HepG2 (cell line): ENCODE data around the gene KLC4. TPM values are rescaled to one million over a fixed set of nuclear protein-coding genes. Genes with fewer than 3 reads are reported as not detected.

ENCODE experiments used
- AFF4 ChIP-seq: sonication (generic); formaldehyde crosslinking; IDR thresholded peaks from 2 replicates; pipeline ENCODE4 v1.4.0; 2020; ENCODE audit warnings: missing genetic modification reagents
- CEBPB ChIP-seq: IDR thresholded peaks from 2 replicates; pipeline ENCODE4 v1.6.1; 2011; ENCODE audit warnings: low read depth, low read length, improper control_type of control experiment, borderline replicate concordance
- ESRRA ChIP-seq: sonication (generic); formaldehyde crosslinking; IDR thresholded peaks from 2 replicates; pipeline ENCODE4 v1.5.1; 2020; ENCODE audit warnings: mild to moderate bottlenecking, low read depth, missing genetic modification reagents
- IKZF1 ChIP-seq: fragments of 450-650 bp; IDR thresholded peaks from 2 replicates; pipeline ENCODE4 v1.7.1; 2016
- TSC22D2 ChIP-seq: sonication (generic); formaldehyde crosslinking; IDR thresholded peaks from 2 replicates; pipeline ENCODE4 v1.5.1; 2020; ENCODE audit warnings: missing genetic modification reagents, mild to moderate bottlenecking, borderline replicate concordance
- ZBTB43 ChIP-seq: sonication (generic); formaldehyde crosslinking; conservative IDR thresholded peaks from 2 replicates; pipeline ENCODE4 v1.4.0; 2020; ENCODE audit warnings: missing genetic modification reagents
- ZBTB46 ChIP-seq: sonication (generic); formaldehyde crosslinking; IDR thresholded peaks from 2 replicates; pipeline ENCODE4 v1.4.0; 2020; ENCODE audit warnings: mild to moderate bottlenecking, missing genetic modification reagents, borderline replicate concordance
- ZFP90 ChIP-seq: sonication (generic); formaldehyde crosslinking; IDR thresholded peaks from 2 replicates; pipeline ENCODE4 v1.8.0; 2022; ENCODE audit warnings: missing genetic modification reagents, mild to moderate bottlenecking, inconsistent platforms, borderline replicate concordance
- ZNF556 ChIP-seq: sonication (generic); formaldehyde crosslinking; IDR thresholded peaks from 2 replicates; pipeline ENCODE4 v1.4.0; 2020; ENCODE audit warnings: mild to moderate bottlenecking, missing genetic modification reagents, borderline replicate concordance
- ZNF605 ChIP-seq: sonication (generic); formaldehyde crosslinking; IDR thresholded peaks from 2 replicates; pipeline ENCODE4 v1.8.0; 2022; ENCODE audit warnings: mild to moderate bottlenecking, missing genetic modification reagents
- ZNF7 ChIP-seq: IDR thresholded peaks from 2 replicates; pipeline ENCODE4 v1.6.1; 2016; ENCODE audit warnings: missing biosample characterization, missing genetic modification reagents
- ZNF777 ChIP-seq: sonication (generic); formaldehyde crosslinking; IDR thresholded peaks from 2 replicates; pipeline ENCODE4 v1.4.0; 2020; ENCODE audit warnings: missing genetic modification reagents
- polyA plus RNA-seq, 8 experiments: library from polyadenylated mRNA; depleted of rRNA in 3 of 8; stranded (reverse) in 7 of 8; unstranded in 1 of 8; fragments of >200 nt; fragmentation: Illumina TruSeq in 4 of 8; extraction: Trizol in 4 of 8; gene quantifications; 2 replicates each; pipeline versions ENCODE4 v1.2.1 to v1.2.3, GENCODE V29; 2011 to 2016; ENCODE audit warnings: low read depth in 4 of 8, missing spikeins in 1 of 8, mixed read lengths in 1 of 8; ENCODE audit not compliant: insufficient read depth in 1 of 8
- total RNA-seq, 5 experiments: library from RNA; depleted of rRNA; stranded (reverse); fragments of >200 nt; fragmentation: Illumina TruSeq; extraction: Trizol; gene quantifications; 2 replicates each; pipeline ENCODE4 v1.2.3, GENCODE V29; 2016; ENCODE audit warnings: low read depth in 1 of 5
- TF ChIP-seq, protein P1 (sequence below): sonication (generic); formaldehyde crosslinking; IDR thresholded peaks from 2 replicates; pipeline ENCODE4 v1.5.0; 2020; ENCODE audit warnings: mild to moderate bottlenecking, missing genetic modification reagents, borderline replicate concordance

The KLC4 gene
- total and polyA plus RNA-seq, 2 of the 13 experiments (the other 11 are each of a cell fraction or from before 2014, with no cell fraction given), result 45.4 to 70.4 TPM

DNA sequence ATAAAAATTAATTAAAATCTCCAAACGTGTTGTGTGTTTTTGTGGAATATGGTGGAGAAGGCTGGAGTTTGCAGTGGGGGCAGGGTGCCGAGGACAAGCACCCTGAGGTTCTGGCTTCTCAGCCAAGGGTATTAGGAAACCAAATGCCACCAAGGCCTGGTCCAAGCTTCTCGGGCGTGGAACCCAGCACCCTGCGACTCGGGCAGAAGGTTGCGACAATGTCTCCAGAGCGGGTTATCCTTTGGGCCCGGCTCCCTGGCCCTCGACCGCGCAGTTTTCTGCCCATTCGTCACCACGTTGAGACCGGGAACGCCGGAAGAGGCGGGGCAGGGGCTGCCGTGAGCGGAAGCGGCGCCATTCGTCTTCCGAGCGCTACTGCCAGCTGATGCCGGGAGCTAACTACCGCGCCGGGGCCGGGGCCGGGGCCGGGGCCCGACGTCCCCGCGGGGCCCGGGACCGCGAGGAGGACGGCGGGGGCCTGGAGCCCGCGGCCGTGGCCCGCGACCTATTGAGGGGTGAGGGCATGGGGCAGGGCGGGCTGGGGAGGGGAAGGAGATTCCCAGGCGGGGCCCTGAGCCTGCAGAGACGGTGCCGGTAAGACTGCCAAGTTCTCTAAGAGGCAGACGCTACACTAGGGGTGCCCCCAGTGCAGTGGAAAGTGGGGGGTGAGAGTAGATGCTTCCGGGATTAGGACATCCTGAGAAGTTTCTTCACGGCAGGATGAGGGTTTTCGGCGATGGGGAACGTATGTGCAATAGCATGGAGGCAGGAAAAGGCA, 38.0 kb upstream of the KLC4 start, which contains the start of gene RRP36 (continued):
- TF ChIP-seq ZNF7 (no peak), ZBTB46 (CRISPR knock-in tag) (no peak), CEBPB (no peak; the same call in 1 of the 2 replicates), ZBTB43 (0 out of 2 replicates have a peak, but pooled peaks have one; percentile 10), ZNF605 (0 out of 2 replicates have a peak, but pooled peaks have one; percentile 60), AFF4 (CRISPR knock-in tag) (no peak), IKZF1 (no peak), ZFP90 (peak; percentile 90), ESRRA (CRISPR knock-in tag) (peak; percentile 66; the same call in 1 of the 2 replicates), TSC22D2 (peak; percentile 68; the same call in 1 of the 2 replicates), ZNF777 (peak; percentile 62), ZNF556 (CRISPR knock-in tag) (no peak; the same call in 1 of the 2 replicates)
- TF ChIP-seq, protein P1, sequence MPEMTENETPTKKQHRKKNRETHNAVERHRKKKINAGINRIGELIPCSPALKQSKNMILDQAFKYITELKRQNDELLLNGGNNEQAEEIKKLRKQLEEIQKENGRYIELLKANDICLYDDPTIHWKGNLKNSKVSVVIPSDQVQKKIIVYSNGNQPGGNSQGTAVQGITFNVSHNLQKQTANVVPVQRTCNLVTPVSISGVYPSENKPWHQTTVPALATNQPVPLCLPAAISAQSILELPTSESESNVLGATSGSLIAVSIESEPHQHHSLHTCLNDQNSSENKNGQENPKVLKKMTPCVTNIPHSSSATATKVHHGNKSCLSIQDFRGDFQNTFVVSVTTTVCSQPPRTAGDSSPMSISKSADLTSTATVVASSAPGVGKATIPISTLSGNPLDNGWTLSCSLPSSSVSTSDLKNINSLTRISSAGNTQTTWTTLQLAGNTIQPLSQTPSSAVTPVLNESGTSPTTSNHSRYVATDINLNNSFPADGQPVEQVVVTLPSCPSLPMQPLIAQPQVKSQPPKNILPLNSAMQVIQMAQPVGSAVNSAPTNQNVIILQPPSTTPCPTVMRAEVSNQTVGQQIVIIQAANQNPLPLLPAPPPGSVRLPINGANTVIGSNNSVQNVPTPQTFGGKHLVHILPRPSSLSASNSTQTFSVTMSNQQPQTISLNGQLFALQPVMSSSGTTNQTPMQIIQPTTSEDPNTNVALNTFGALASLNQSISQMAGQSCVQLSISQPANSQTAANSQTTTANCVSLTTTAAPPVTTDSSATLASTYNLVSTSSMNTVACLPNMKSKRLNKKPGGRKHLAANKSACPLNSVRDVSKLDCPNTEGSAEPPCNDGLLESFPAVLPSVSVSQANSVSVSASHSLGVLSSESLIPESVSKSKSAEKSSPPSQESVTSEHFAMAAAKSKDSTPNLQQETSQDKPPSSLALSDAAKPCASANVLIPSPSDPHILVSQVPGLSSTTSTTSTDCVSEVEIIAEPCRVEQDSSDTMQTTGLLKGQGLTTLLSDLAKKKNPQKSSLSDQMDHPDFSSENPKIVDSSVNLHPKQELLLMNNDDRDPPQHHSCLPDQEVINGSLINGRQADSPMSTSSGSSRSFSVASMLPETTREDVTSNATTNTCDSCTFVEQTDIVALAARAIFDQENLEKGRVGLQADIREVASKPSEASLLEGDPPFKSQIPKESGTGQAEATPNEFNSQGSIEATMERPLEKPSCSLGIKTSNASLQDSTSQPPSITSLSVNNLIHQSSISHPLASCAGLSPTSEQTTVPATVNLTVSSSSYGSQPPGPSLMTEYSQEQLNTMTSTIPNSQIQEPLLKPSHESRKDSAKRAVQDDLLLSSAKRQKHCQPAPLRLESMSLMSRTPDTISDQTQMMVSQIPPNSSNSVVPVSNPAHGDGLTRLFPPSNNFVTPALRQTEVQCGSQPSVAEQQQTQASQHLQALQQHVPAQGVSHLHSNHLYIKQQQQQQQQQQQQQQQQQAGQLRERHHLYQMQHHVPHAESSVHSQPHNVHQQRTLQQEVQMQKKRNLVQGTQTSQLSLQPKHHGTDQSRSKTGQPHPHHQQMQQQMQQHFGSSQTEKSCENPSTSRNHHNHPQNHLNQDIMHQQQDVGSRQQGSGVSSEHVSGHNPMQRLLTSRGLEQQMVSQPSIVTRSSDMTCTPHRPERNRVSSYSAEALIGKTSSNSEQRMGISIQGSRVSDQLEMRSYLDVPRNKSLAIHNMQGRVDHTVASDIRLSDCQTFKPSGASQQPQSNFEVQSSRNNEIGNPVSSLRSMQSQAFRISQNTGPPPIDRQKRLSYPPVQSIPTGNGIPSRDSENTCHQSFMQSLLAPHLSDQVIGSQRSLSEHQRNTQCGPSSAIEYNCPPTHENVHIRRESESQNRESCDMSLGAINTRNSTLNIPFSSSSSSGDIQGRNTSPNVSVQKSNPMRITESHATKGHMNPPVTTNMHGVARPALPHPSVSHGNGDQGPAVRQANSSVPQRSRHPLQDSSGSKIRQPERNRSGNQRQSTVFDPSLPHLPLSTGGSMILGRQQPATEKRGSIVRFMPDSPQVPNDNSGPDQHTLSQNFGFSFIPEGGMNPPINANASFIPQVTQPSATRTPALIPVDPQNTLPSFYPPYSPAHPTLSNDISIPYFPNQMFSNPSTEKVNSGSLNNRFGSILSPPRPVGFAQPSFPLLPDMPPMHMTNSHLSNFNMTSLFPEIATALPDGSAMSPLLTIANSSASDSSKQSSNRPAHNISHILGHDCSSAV, result no peak
